ENCODE measurements around the gene RAPGEF1. TPM values are rescaled to one million over a fixed set of nuclear protein-coding genes. Genes with fewer than 3 reads are reported as not detected.
"Not testable (repeated sequence)": the region's sequence is repeated elsewhere in the genome, so short reads cannot be mapped to it uniquely, and the experiment has no call there.

RAPGEF1 gene
- 31.0 and 40.8 TPM in 2 replicates for total RNA-seq (2014; rRNA removed; shearing (Covaris generic))

- no peak for DNase-seq (ENCODE audit: low spot score)
- in situ Hi-C loops (cut with HindIII; ENCODE audit: low sequenced_read_pairs): no loop called here
These were observed at the start of gene RAPGEF1 for GRCh38 chr9:131739959-131740648. Gene RAPGEF1 (minus strand): TSS chr9:131740076. CDS start chr9:131739830, 246 bp downstream.

GRCh38 chr9:131788851-131789250 lies 49.0 kb upstream of the RAPGEF1 start:
- in situ Hi-C loops (cut with HindIII; ENCODE audit: low sequenced_read_pairs): no loop called here
- DNase-seq (ENCODE audit: low spot score): no peak

GRCh38 chr9:131787838-131788237 lies 48.0 kb upstream of the RAPGEF1 start:
- DNase-seq (ENCODE audit: low spot score): no peak
- in situ Hi-C loops (cut with HindIII; ENCODE audit: low sequenced_read_pairs): no loop called here

GRCh38 chr9:131784748-131785501 lies 45.0 kb upstream of the RAPGEF1 start:
- DNase-seq (ENCODE audit: low spot score): no peak
- in situ Hi-C loops (cut with HindIII; ENCODE audit: low sequenced_read_pairs): no loop called here

GRCh38 chr9:131781069-131781468 lies 41.2 kb upstream of the RAPGEF1 start:
- no peak for DNase-seq (ENCODE audit: low spot score)
- in situ Hi-C loops (cut with HindIII; ENCODE audit: low sequenced_read_pairs): no loop called here

GRCh38 chr9:131776473-131776872 lies 36.6 kb upstream of the RAPGEF1 start:
- DNase-seq (ENCODE audit: low spot score): no peak
- in situ Hi-C loops (cut with HindIII; ENCODE audit: low sequenced_read_pairs): no loop called here

- peak; percentile 90 for DNase-seq (ENCODE audit: low spot score)
- in situ Hi-C loops (cut with HindIII; ENCODE audit: low sequenced_read_pairs): no loop called here
These were observed 36.2 kb upstream of the RAPGEF1 start for GRCh38 chr9:131776036-131776435.

GRCh38 chr9:131774636-131775035 lies 34.8 kb upstream of the RAPGEF1 start:
- in situ Hi-C loops (cut with HindIII; ENCODE audit: low sequenced_read_pairs): no loop called here
- DNase-seq (ENCODE audit: low spot score): no peak

- in situ Hi-C loops (cut with HindIII; ENCODE audit: low sequenced_read_pairs): no loop called here
- peak; percentile 11 for DNase-seq (ENCODE audit: low spot score)
These were observed 34.1 kb upstream of the RAPGEF1 start for GRCh38 chr9:131773911-131774379.

GRCh38 chr9:131772940-131773339 lies 33.1 kb upstream of the RAPGEF1 start:
- DNase-seq (ENCODE audit: low spot score): no peak
- in situ Hi-C loops (cut with HindIII; ENCODE audit: low sequenced_read_pairs): no loop called here

- in situ Hi-C loops (cut with HindIII; ENCODE audit: low sequenced_read_pairs): no loop called here
- DNase-seq (ENCODE audit: low spot score): no peak
These were observed 31.8 kb upstream of the RAPGEF1 start for GRCh38 chr9:131771646-131772045.

- DNase-seq (ENCODE audit: low spot score): no peak
- in situ Hi-C loops (cut with HindIII; ENCODE audit: low sequenced_read_pairs): no loop called here
These were observed 29.5 kb upstream of the RAPGEF1 start for GRCh38 chr9:131769361-131769760.

GRCh38 chr9:131764568-131764967 lies 24.7 kb upstream of the RAPGEF1 start:
- in situ Hi-C loops (cut with HindIII; ENCODE audit: low sequenced_read_pairs): no loop called here

GRCh38 chr9:131762356-131762932 lies 22.6 kb upstream of the RAPGEF1 start:
- peak; percentile 84 for DNase-seq (ENCODE audit: low spot score)

More at GRCh38 chr9:131764568-131764967, 24.7 kb upstream of the RAPGEF1 start:
- DNase-seq (ENCODE audit: low spot score): no peak

GRCh38 chr9:131759017-131759647 lies 19.3 kb upstream of the RAPGEF1 start:
- no peak for DNase-seq (ENCODE audit: low spot score)
- in situ Hi-C loops (cut with HindIII; ENCODE audit: low sequenced_read_pairs): no loop called here

More at GRCh38 chr9:131762356-131762932, 22.6 kb upstream of the RAPGEF1 start:
- in situ Hi-C loops (cut with HindIII; ENCODE audit: low sequenced_read_pairs): no loop called here

- in situ Hi-C loops (cut with HindIII; ENCODE audit: low sequenced_read_pairs): no loop called here
- no peak for DNase-seq (ENCODE audit: low spot score)
These were observed 17.7 kb upstream of the RAPGEF1 start for GRCh38 chr9:131757549-131757948.

- in situ Hi-C loops (cut with HindIII; ENCODE audit: low sequenced_read_pairs): no loop called here
- peak; percentile 87 for DNase-seq (ENCODE audit: low spot score)
These were observed 15.8 kb upstream of the RAPGEF1 start for GRCh38 chr9:131755541-131756198.

GRCh38 chr9:131754846-131755245 lies 15.0 kb upstream of the RAPGEF1 start:
- in situ Hi-C loops (cut with HindIII; ENCODE audit: low sequenced_read_pairs): no loop called here
- no peak for DNase-seq (ENCODE audit: low spot score)

GRCh38 chr9:131753751-131754150 lies 13.9 kb upstream of the RAPGEF1 start:
- DNase-seq (ENCODE audit: low spot score); in situ Hi-C loops (cut with HindIII; ENCODE audit: low sequenced_read_pairs): not testable (repeated sequence)

All from G401 (cell line).